Lower leg skin (tissue), 4 donors: ENCODE data around the gene C13orf46. TPM values are rescaled to one million over a fixed set of nuclear protein-coding genes. Genes with fewer than 3 reads are reported as not detected.

Experiments
- DNase-seq, 2 donors: peaks; one replicate each; pipeline ENCODE4 v3.0.0-alpha.2; 2019; ENCODE audit warnings: low spot score in 2 of 2
- H3K4me3 ChIP-seq: fragments of 200-600 bp; sonication (generic); 2 replicates; pipeline ENCODE4 v1.5.1; 2017; ENCODE audit warnings: mild to moderate bottlenecking, low read depth; ENCODE audit not compliant: poor library complexity, severe bottlenecking
- CTCF ChIP-seq, 3 donors: fragments of 450-650 bp; IDR thresholded peaks; one replicate each; pipeline ENCODE4 v1.5.1; 2016; ENCODE audit warnings: antibody characterized with exemption in 3 of 3, mild to moderate bottlenecking in 3 of 3, moderate library complexity in 2 of 3
- POLR2A ChIP-seq, 2 donors: fragments of 450-650 bp; IDR thresholded peaks; one replicate each; pipeline ENCODE4 v1.6.1; 2016 to 2017; ENCODE audit warnings: antibody characterized with exemption in 2 of 2, mild to moderate bottlenecking in 1 of 2, moderate library complexity in 1 of 2
- WGBS, 2 donors: methylation state at CpG; one replicate each; pipeline ENCODE4 v1.1.5; 2018; 5-methylcytosine and 5-hydroxymethylcytosine counted together
- intact Hi-C: fragments of 100-400 bp; cut with DNase I; formaldehyde crosslinking; loops from one replicate; pipeline ENCODE4 v1.15.0; 2023; ENCODE audit warnings: low total_unique reads
- total RNA-seq, 4 donors: library from RNA; depleted of rRNA; stranded (reverse); fragments of >200 nt; gene quantifications; one replicate each; pipeline ENCODE4 v1.1.0, GENCODE V29; 2016

The C13orf46 gene
- total RNA-seq, 4 donors from 2014 or later: 0.13 to 1.4 (median 0.13) TPM; not detected in 1

GRCh38 chr13:113996912-113997745, 23.3 kb upstream of the C13orf46 start:
- H3K4me3 ChIP-seq: no peak overlapping the region
- no peak for DNase-seq
- 89 to 93% methylated on average over 13 of the region's 13 CpGs for WGBS, 2 donors
- no peak for TF ChIP-seq CTCF (IDR thresholded peaks at IDR 0.05)
- TF ChIP-seq POLR2A (IDR thresholded peaks at IDR 0.05): no peak
- intact Hi-C loops: no loop called here

- TF ChIP-seq CTCF (IDR thresholded peaks at IDR 0.05) (no peak), POLR2A (IDR thresholded peaks at IDR 0.05) (no peak)
- DNase-seq: no peak
- 89 to 92% methylated on average over 36 of the region's 38 CpGs for WGBS, 2 donors
- intact Hi-C loops: no loop called here
- no peak overlapping the region for H3K4me3 ChIP-seq
Measured at GRCh38 chr13:113996081-113996911, 22.4 kb upstream of the C13orf46 start.

GRCh38 chr13:113995051-113995601, 21.2 kb upstream of the C13orf46 start:
- no peak for DNase-seq
- intact Hi-C loops: no loop called here
- WGBS, 2 donors: 77 to 87% methylated on average over 11 to 21 of the region's 23 CpGs
- TF ChIP-seq POLR2A (IDR thresholded peaks at IDR 0.05) (no peak), CTCF (IDR thresholded peaks at IDR 0.05) (no peak)
- no peak overlapping the region for H3K4me3 ChIP-seq

GRCh38 chr13:113992276-113993005, 18.6 kb upstream of the C13orf46 start:
- TF ChIP-seq CTCF (IDR thresholded peaks at IDR 0.05) (no peak), POLR2A (IDR thresholded peaks at IDR 0.05) (no peak)
- H3K4me3 ChIP-seq: no peak overlapping the region
- no peak for DNase-seq
- intact Hi-C loops: no loop called here
- WGBS, 2 donors: 92 to 95% methylated on average over 21 of the region's 21 CpGs

GRCh38 chr13:113991676-113992179, 17.9 kb upstream of the C13orf46 start:
- no peak overlapping the region for H3K4me3 ChIP-seq
- DNase-seq: no peak
- intact Hi-C loops: no loop called here
- TF ChIP-seq POLR2A (IDR thresholded peaks at IDR 0.05) (no peak), CTCF (IDR thresholded peaks at IDR 0.05) (no peak)
- WGBS, 2 donors: 88% methylated on average over 11 of the region's 11 CpGs
